HCT116 (cell line): ENCODE measurements around the gene SLC43A3. TPM values are rescaled to one million over a fixed set of nuclear protein-coding genes. Genes with fewer than 3 reads are reported as not detected.

Source experiments
- ATAC-seq: fragments of 200-7000 bp; cut with Tn5 transposase; 2 replicates; pipeline ENCODE4 v1.9.1; 2020; ENCODE audit warnings: mild to moderate bottlenecking, moderate library complexity
- BruUV-seq: library from RNA; stranded (reverse); fragments of 400-500 nt; replicated peaks from 2 replicates; lab custom pipeline; 2021; lab: Mats Ljungman, UMichigan
- CTCF ChIA-PET: fragments of 300-600 bp; sonication (Branson Sonifier 250); formaldehyde crosslinking; loops from one replicate; lab custom pipeline; 2021; ENCODE audit warnings: antibody characterized with exemption; lab: Charles Lee
- POLR2A ChIA-PET: fragments of 300-600, 350-600 bp; sonication (Branson Sonifier 250); formaldehyde crosslinking; loops from one replicate; lab custom pipeline; 2021; ENCODE audit warnings: antibody characterized with exemption; lab: Charles Lee
- RAD21 ChIA-PET, 2 experiments: fragments of 300-600 bp; sonication (Branson Sonifier 250); formaldehyde crosslinking; loops; one replicate each; lab custom pipeline; 2023; ENCODE audit warnings: low total read pairs in 2 of 2; ENCODE audit not compliant: uncharacterized antibody in 2 of 2, unreplicated experiment in 2 of 2, low non-redundant PET in 1 of 2; lab: Charles Lee
- DNase-seq: peaks from one replicate; pipeline ENCODE4 v3.0.0-alpha.2; 2010; ENCODE audit warnings: low read depth, low spot score
- H2AFZ ChIP-seq: fragments of 200-600 bp; shearing (Covaris generic), sonication (generic); 2 replicates; pipeline ENCODE4 v1.6.1; 2017; ENCODE audit warnings: low read depth, mixed run types, mixed read lengths, antibody characterized with exemption, low read length; ENCODE audit not compliant: poor library complexity, severe bottlenecking
- H3K27ac ChIP-seq: 2 replicates; pipeline ENCODE4 v1.5.1; 2012; ENCODE audit warnings: low read depth, low read length
- H3K27me3 ChIP-seq: fragments of 200-600 bp; sonication (generic); 2 replicates; pipeline ENCODE4 v1.6.1; 2016; ENCODE audit warnings: mixed run types, low read length, mixed read lengths; ENCODE audit not compliant: insufficient read depth
- H3K36me3 ChIP-seq, 2 experiments: fragments of 200-500 bp in 1 of 2; fragments of 200-600 bp in 1 of 2; sonication (Bioruptor generic) in 1 of 2; sonication (generic) in 1 of 2; 2 replicates each; pipeline versions ENCODE4 v1.5.1 to v1.6.1; 2014 to 2016; ENCODE audit warnings: low read length in 2 of 2, inconsistent platforms in 1 of 2, mixed read lengths in 1 of 2, mixed run types in 1 of 2; ENCODE audit not compliant: insufficient read depth in 2 of 2, control insufficient read depth in 1 of 2
- H3K4me1 ChIP-seq, 2 experiments: fragments of 200-600 bp in 1 of 2; sonication (generic) in 1 of 2; 2 replicates each; pipeline versions ENCODE4 v1.5.1 to v1.6.1; 2012 to 2017; ENCODE audit warnings: low read length in 2 of 2, inconsistent platforms in 1 of 2, mild to moderate bottlenecking in 1 of 2, mixed read lengths in 1 of 2, mixed run types in 1 of 2, moderate library complexity in 1 of 2; ENCODE audit not compliant: insufficient read depth in 2 of 2, control insufficient read depth in 1 of 2
- H3K4me2 ChIP-seq: fragments of 200-600 bp; sonication (generic); 2 replicates; pipeline ENCODE4 v1.6.1; 2017; ENCODE audit warnings: mixed run types, low read length, mixed read lengths
- H3K4me3 ChIP-seq, 2 experiments: fragments of 200-600 bp in 1 of 2; sonication (generic) in 1 of 2; replicated peaks in 1 of 2; 2 replicates each; pipeline ENCODE4 v1.5.1; 2011 to 2016; ENCODE audit warnings: low read length in 2 of 2, control low read depth in 1 of 2, low read depth in 1 of 2, mild to moderate bottlenecking in 1 of 2, mixed read lengths in 1 of 2, mixed run types in 1 of 2
- H3K79me2 ChIP-seq: fragments of 200-600 bp; sonication (generic); 2 replicates; pipeline ENCODE4 v1.6.1; 2017; ENCODE audit warnings: mild to moderate bottlenecking, mixed run types, low read length, moderate library complexity, mixed read lengths; ENCODE audit not compliant: insufficient read depth
- H3K9ac ChIP-seq: fragments of 200-600 bp; sonication (generic); 2 replicates; pipeline ENCODE4 v1.6.1; 2016; ENCODE audit warnings: low read length, mixed read lengths
- H3K9me2 ChIP-seq: fragments of 200-600 bp; sonication (generic), shearing (Covaris generic); 2 replicates; pipeline ENCODE4 v1.6.1; 2017; ENCODE audit warnings: mixed run types, mild to moderate bottlenecking, moderate library complexity; ENCODE audit not compliant: insufficient read depth
- H3K9me3 ChIP-seq, 2 experiments: fragments of 200-500 bp in 1 of 2; fragments of 200-600 bp in 1 of 2; sonication (Bioruptor generic) in 1 of 2; sonication (generic) in 1 of 2; 2 replicates each; pipeline ENCODE4 v1.6.1; 2014 to 2017; ENCODE audit warnings: low read length in 2 of 2, mixed read lengths in 2 of 2, inconsistent platforms in 1 of 2, low read depth in 1 of 2, mild to moderate bottlenecking in 1 of 2, mixed run types in 1 of 2, moderate library complexity in 1 of 2; ENCODE audit not compliant: control insufficient read depth in 1 of 2, insufficient read depth in 1 of 2
- H4K20me1 ChIP-seq: fragments of 200-600 bp; sonication (generic), shearing (Covaris generic); 2 replicates; pipeline ENCODE4 v1.6.1; 2017; ENCODE audit warnings: mixed run types, mild to moderate bottlenecking, moderate library complexity; ENCODE audit not compliant: insufficient read depth
- CBX3 ChIP-seq: IDR thresholded peaks from 2 replicates; pipeline ENCODE4 v1.6.1; 2012; ENCODE audit warnings: low read depth
- CTCF ChIP-seq, 3 experiments: fragments of 200-600 bp in 1 of 3; sonication (generic) in 1 of 3; IDR thresholded peaks in 2 of 3; conservative IDR thresholded peaks in 1 of 3; 2 replicates each; pipeline ENCODE4 v1.5.1; 2012 to 2017; ENCODE audit warnings: low read depth in 2 of 3, low read length in 2 of 3, antibody characterized with exemption in 1 of 3, borderline replicate concordance in 1 of 3, control low read depth in 1 of 3, mild to moderate bottlenecking in 1 of 3, mixed read lengths in 1 of 3, mixed run types in 1 of 3, moderate library complexity in 1 of 3; ENCODE audit not compliant: insufficient read depth in 1 of 3
- EGR1 ChIP-seq: IDR thresholded peaks from 2 replicates; pipeline ENCODE4 v1.6.1; 2012; ENCODE audit warnings: low read depth
- ELF1 ChIP-seq: IDR thresholded peaks from 2 replicates; pipeline ENCODE4 v1.6.1; 2012; ENCODE audit warnings: low read depth, borderline replicate concordance
- EZH2 ChIP-seq: fragments of 200-600 bp; sonication (generic); IDR thresholded peaks from 2 replicates; pipeline ENCODE4 v1.6.1; 2017; ENCODE audit warnings: antibody characterized with exemption, mixed run types
- EZH2phosphoT487 ChIP-seq: fragments of 200-600 bp; IDR thresholded peaks from 2 replicates; pipeline ENCODE4 v1.6.1; 2018; ENCODE audit warnings: antibody characterized with exemption, borderline replicate concordance
- FOSL1 ChIP-seq: IDR thresholded peaks from 2 replicates; pipeline ENCODE4 v1.6.1; 2012; ENCODE audit warnings: low read depth
- JUND ChIP-seq: IDR thresholded peaks from 2 replicates; pipeline ENCODE4 v1.6.1; 2012
- MAX ChIP-seq: IDR thresholded peaks from 2 replicates; pipeline ENCODE4 v1.6.1; 2012
- POLR2A ChIP-seq: IDR thresholded peaks from 2 replicates; pipeline ENCODE4 v1.7.0; 2011; ENCODE audit warnings: borderline replicate concordance; ENCODE audit not compliant: insufficient read depth, insufficient read length; ENCODE audit errors: extremely low read depth
- POLR2AphosphoS5 ChIP-seq: IDR thresholded peaks from 2 replicates; pipeline ENCODE4 v1.6.1; 2011; ENCODE audit warnings: mild to moderate bottlenecking, low read depth, low read length, moderate library complexity
- RAD21 ChIP-seq: IDR thresholded peaks from 2 replicates; pipeline ENCODE4 v1.6.1; 2012; ENCODE audit warnings: low read depth, mild to moderate bottlenecking
- SP1 ChIP-seq: IDR thresholded peaks from 2 replicates; pipeline ENCODE4 v1.6.1; 2012; ENCODE audit warnings: low read depth
- YY1 ChIP-seq: IDR thresholded peaks from 2 replicates; pipeline ENCODE4 v1.6.1; 2011; ENCODE audit warnings: low read length, low read depth, moderate library complexity, mild to moderate bottlenecking; ENCODE audit not compliant: insufficient replicate concordance; ENCODE audit errors: extremely low read depth
- ZBTB33 ChIP-seq: IDR thresholded peaks from 2 replicates; pipeline ENCODE4 v1.6.1; 2011; ENCODE audit warnings: mild to moderate bottlenecking, low read length, moderate library complexity; ENCODE audit not compliant: insufficient replicate concordance; ENCODE audit errors: extremely low read depth
- ZFX ChIP-seq: fragments of 450-650 bp; IDR thresholded peaks from 2 replicates; pipeline ENCODE4 v1.6.1; 2017
- ZNF274 ChIP-seq: fragments of 200-500 bp; sonication (Bioruptor generic); IDR thresholded peaks from 2 replicates; pipeline ENCODE4 v1.6.1; 2014; ENCODE audit warnings: mild to moderate bottlenecking, low read depth, low read length, inconsistent platforms
- intact Hi-C: fragments of 100-400 bp; cut with micrococcal nuclease; formaldehyde crosslinking; loops from 2 replicates; pipeline ENCODE4 v1.10.0; 2022
- total RNA-seq: library from RNA; stranded (reverse); gene quantifications from one replicate; pipeline ENCODE4 v1.2.1, GENCODE V29; 2021; ENCODE audit not compliant: unreplicated experiment

The SLC43A3 gene
- total RNA-seq, 1 experiment from 2014 or later = 36.9 TPM

GRCh38 chr11:57368106-57368844, 58.6 kb downstream of the SLC43A3 start (continued):
- TF ChIP-seq ZBTB33 (no peak), SP1 (no peak), EGR1 (no peak), MAX (no peak), POLR2AphosphoS5 (no peak), EZH2phosphoT487 (no peak), JUND (no peak)

GRCh38 chr11:57364851-57365660, 61.9 kb downstream of the SLC43A3 start:
- no peaks in the 10 kb centered on the region for H3K9me3 ChIP-seq
- H3K4me2 ChIP-seq = no peak overlapping the region
- ChIA-PET RAD21 (no interaction called here), CTCF (no interaction called here), POLR2A (no interaction called here)
- no peaks in the 10 kb centered on the region for H3K79me2 ChIP-seq
- ATAC-seq (no peak), DNase-seq (no peak)
- no peak overlapping the region for H3K27ac ChIP-seq
- no peaks in the 10 kb centered on the region for H4K20me1 ChIP-seq
- H3K27me3 ChIP-seq = 0 out of 2 replicates have a peak, but pooled peaks cover 5% of the 10 kb centered on the region
- H3K9ac ChIP-seq = no peak overlapping the region
- BruUV-seq = no TSS peak
- no peaks in the 10 kb centered on the region for H3K36me3 ChIP-seq
- intact Hi-C loops = no loop called here
- H3K9me2 ChIP-seq = no peaks in the 10 kb centered on the region
- no peak overlapping the region for H3K4me3 ChIP-seq
- no peak overlapping the region for H2AFZ ChIP-seq
- H3K4me1 ChIP-seq = no peaks in the 10 kb centered on the region
- TF ChIP-seq RAD21 (no peak), CTCF (IDR thresholded peaks at IDR 0.05 in 2 of 3, conservative IDR thresholded peaks at IDR 0.05 in 1 of 3; ENCODE audit: borderline replicate concordance in 1 of 3, insufficient read depth in 1 of 3, low read depth in 2 of 3, low read length in 2 of 3) (no peak), JUND (no peak), YY1 (no peak), EZH2 (no peak), EZH2phosphoT487 (no peak), ZNF274 (no peak), ZFX (no peak), ZBTB33 (no peak), POLR2A (no peak), CBX3 (no peak), ELF1 (no peak), FOSL1 (no peak), EGR1 (no peak), SP1 (no peak)
